ENCODE data around the gene SOX15.

SOX15 gene

GRCh38 chr17:7572338-7572587, 17.6 kb downstream of the SOX15 start (continued):
- TF ChIP-seq ZNF2 (tag by site-specific recombination; IDR thresholded peaks at IDR 0.05) (no peak), ZNF280D (tag by site-specific recombination; IDR thresholded peaks at IDR 0.05) (no peak), ZNF473 (tag by site-specific recombination; IDR thresholded peaks at IDR 0.05) (no peak), PRDM2 (tag by site-specific recombination; IDR thresholded peaks at IDR 0.05; ENCODE audit: borderline replicate concordance) (no peak), ZNF571 (tag by site-specific recombination; IDR thresholded peaks at IDR 0.05) (no peak), ZNF302 (tag by site-specific recombination; IDR thresholded peaks at IDR 0.05; ENCODE audit: low read depth) (no peak), ZSCAN4 (tag by site-specific recombination; IDR thresholded peaks at IDR 0.05) (no peak), ZNF529 (tag by site-specific recombination; IDR thresholded peaks at IDR 0.05; ENCODE audit: insufficient replicate concordance) (no peak), AEBP2 (tag by site-specific recombination; IDR thresholded peaks at IDR 0.05; ENCODE audit: borderline replicate concordance) (no peak), ZNF274 (IDR thresholded peaks at IDR 0.05; ENCODE audit: low read length) (no peak), ZNF274 (tag by site-specific recombination; IDR thresholded peaks at IDR 0.05; ENCODE audit: borderline replicate concordance) (no peak), ZNF768 (tag by site-specific recombination; IDR thresholded peaks at IDR 0.05) (no peak), ZNF670 (tag by site-specific recombination; IDR thresholded peaks at IDR 0.05; ENCODE audit: low read depth) (no peak), ZNF324 (tag by site-specific recombination; IDR thresholded peaks at IDR 0.05) (no peak), ZNF777 (tag by site-specific recombination; IDR thresholded peaks at IDR 0.05; ENCODE audit: borderline replicate concordance) (no peak), ZNF24 (tag by site-specific recombination; IDR thresholded peaks at IDR 0.05) (no peak), ZBTB11 (tag by site-specific recombination; conservative IDR thresholded peaks at IDR 0.05; ENCODE audit: low read depth) (peak; percentile 24; the same call in 1 of the 2 replicates), SP3 (tag by site-specific recombination; IDR thresholded peaks at IDR 0.05) (no peak), ZNF701 (tag by site-specific recombination; IDR thresholded peaks at IDR 0.05) (no peak), ZNF202 (tag by site-specific recombination; IDR thresholded peaks at IDR 0.05; ENCODE audit: borderline replicate concordance) (no peak), ZNF398 (tag by site-specific recombination; IDR thresholded peaks at IDR 0.05) (no peak)
